DMS 273 (cell line): Measurements from ENCODE around the gene CHST14.

Experiments used
- DNase-seq: peaks from one replicate; lab custom pipeline; 2025; ENCODE audit not compliant: unreplicated experiment; lab: John Stamatoyannopoulos, UW

CHST14 gene, protein sequence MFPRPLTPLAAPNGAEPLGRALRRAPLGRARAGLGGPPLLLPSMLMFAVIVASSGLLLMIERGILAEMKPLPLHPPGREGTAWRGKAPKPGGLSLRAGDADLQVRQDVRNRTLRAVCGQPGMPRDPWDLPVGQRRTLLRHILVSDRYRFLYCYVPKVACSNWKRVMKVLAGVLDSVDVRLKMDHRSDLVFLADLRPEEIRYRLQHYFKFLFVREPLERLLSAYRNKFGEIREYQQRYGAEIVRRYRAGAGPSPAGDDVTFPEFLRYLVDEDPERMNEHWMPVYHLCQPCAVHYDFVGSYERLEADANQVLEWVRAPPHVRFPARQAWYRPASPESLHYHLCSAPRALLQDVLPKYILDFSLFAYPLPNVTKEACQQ

GRCh38 chr15:40470423-40471104, at the start of gene CHST14:
CHST14 (plus strand) TSS chr15:40470984; CDS start chr15:40471214, 230 bp downstream.
- DNase-seq: peak; percentile 77

GRCh38 chr15:40421246-40422157, 49.3 kb upstream of the CHST14 start:
- DNase-seq: peak; percentile 86

DNA sequence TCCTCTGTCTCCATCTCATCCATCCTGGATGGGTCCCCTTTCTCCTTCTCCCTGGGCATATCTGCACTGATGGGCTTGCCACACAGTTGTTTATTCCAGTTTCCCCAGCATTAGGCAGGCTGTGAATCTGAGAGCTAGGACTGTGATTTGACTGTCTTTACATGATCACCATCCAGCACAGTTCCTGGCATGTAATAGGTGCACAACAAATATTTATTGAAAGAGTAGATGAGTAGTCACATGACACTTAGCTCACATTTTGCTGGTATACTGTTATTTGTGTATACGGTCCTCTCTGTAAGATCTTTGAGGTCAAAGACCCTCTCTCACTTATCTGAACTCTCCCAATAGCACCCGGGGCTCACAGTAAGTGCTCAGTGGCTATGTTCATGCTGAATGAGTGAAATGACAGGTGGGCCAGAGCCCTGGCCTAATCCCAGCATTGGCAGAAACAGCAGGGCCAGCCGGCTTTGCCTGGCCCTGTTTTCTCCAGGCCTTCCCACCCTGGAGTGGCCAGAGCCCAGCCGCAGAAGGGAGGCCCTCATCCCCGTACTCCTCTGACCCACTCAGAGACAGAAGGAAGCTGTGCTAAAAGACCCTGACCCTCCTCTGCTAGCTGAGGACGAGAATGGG, 46.2 kb upstream of the CHST14 start:
- DNase-seq: no peak

GRCh38 chr15:40425681-40426080, 45.1 kb upstream of the CHST14 start:
- no peak for DNase-seq

DNA sequence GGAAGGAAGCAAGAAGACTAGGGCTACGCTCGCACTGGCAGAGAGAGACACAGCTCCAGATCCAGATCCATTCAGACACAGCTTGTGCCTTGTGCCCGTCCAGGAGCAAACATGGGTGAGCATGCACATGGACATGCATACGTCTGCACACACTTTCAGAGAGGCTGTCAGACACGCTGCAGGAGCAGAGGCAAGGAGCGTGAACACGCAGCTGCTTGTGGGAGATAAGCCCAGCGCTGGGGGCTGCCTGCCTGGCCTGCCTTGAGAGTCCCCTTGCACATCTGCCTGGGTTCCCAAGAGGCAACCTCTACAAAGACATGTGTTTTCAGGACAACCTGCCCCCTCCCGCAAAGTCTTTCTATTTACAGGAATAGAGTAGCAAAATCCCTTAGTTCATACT, 43.6 kb upstream of the CHST14 start:
- no peak for DNase-seq

DNA sequence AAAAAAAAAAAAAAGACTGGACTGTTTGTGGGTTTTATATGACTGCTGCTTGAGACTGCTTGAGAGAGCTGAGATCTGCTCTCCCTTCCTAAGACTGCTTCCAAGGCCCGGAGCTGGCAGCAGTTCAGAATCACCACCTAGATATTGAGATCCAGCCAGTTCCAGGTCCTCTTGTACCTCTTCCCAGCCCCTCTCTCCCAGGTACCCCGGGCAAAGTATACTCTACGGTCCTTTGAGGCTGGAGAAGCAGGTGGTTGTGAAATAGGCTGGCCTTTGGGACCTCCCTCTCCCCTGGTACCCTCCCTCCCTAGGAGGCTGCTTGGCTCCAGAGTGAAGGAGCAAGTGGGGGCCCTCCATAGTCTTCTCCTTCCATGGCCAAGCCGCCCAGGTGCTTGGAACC, 42.6 kb upstream of the CHST14 start:
- no peak for DNase-seq

DNA sequence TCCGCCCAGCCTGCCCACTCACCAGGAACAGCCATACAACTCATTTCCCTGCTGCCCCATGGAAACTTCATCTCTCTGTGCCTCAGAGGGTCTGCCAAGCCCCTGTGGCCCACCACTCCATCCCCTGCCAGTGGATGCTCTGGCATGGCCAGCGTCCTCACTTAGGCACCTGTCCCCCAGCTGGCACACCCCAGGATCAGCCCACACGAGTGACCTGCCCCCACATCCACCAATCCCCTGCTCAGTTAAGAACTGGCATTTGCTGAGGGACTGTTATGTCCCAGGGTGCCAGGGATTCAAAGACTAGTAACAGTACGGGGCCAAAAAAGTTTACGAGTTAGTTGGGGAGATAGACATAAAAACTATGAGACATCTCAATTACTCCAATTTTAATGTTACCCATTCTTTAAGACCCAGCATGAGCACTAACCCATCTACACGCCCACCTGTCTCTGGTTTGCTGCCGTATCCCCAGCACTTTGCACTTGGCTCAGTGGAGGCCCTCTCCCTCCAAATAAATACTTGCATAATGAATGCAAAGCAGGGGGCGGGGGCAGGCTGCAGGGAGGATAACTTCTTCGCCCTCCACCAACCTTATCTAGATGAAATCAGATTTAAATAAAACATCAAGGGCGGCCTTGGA, 41.6 kb upstream of the CHST14 start:
- DNase-seq: no peak

GRCh38 chr15:40430271-40430805, 40.4 kb upstream of the CHST14 start:
- DNase-seq: peak; percentile 38

DNA sequence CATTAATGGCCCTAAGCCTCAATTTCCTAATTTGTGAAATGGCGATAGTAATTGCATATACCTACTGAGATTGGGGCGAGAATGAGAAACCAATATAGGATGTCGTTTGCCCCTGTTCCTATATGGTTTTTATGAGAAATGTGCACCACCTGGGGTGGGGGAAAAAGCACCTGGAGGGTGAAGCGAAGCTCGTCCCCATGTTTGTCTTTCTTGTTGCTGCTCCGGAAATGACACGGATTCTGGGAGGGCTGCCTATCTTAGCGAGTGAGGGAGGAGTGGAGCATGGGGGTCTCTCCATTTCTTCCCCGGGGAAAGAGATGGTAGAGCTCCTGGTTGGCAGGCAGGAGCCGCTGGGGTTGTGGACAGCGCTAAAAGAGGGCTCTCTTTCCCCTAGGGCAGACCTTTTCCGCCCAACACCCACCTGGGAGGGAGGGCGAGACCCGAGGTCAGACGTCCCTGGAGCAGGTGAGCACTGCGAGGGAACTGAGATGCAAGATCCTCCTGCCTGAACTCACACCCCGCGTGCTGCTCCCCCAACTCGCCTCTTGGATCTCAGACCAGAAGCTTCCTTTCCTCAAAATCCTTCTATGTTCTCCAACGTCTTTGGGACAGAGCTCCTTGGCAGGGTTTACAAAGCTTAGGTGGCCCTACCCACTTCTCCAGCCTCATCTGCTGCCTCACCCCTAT, 35.6 kb upstream of the CHST14 start:
- no peak for DNase-seq

DNA sequence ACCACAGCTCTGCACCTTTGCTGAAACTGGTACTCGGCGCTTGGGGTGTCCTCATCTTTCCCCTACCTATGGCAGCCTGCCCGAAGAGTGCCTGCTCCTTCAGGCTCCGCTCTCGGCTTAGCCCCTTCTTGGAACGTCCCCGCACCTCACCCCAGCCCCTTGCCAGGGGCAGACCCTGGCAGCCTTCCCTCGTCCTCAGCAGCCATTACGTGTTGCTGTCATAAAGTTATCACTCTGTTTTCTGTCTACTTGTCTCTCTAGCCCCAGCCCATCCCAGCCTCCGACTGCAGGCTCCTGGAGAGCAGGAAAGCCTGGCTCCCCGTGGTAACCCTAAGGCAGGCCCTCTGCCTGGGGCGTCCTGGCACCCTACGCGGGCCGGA, 35.1 kb upstream of the CHST14 start:
- DNase-seq: no peak

- DNase-seq: peak; percentile 43
These were observed 34.5 kb upstream of the CHST14 start for GRCh38 chr15:40436116-40436891.

DNA sequence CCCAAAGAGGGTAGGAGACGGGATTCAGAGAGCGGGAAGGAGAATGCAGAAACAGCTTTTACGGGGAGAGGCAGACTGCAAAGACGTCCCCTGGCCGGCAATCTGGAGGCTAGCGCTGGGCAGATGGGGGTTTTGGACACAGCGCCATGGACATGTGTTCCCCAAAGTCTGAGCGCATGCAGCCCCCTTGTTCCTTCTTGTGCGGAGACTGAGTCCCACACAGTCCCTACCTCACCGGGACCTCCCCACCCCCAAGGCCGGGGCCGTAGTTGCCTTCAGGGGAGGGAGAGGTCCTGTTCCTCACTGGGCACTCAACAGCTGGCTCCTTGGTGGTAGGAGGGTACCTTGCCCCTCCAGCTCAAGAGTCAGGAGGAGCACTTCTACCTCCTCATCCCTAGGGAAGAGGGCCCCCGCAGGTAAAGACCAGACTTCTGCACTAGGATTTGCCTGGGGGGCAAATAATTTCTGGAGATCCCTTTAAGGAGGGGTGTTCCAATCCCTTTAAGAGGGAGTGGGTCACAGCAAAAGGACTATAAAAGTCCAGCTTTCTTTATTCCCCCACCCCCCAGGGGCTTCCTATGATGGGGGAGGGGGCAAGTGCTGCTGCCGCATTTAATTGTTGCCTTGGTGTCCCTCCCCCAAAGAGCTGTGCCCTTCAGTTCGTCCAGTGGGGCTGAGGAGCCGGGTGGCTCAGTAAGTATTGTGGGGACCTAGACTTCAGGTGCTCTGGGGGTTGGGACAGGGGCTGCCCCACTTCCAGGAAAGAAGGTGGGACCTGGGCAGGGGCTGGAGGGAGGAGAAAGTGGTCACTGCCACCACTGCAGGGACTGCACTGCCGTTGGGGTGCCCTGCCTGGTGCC, 33.7 kb upstream of the CHST14 start:
- peak; percentile 36 for DNase-seq

DNA sequence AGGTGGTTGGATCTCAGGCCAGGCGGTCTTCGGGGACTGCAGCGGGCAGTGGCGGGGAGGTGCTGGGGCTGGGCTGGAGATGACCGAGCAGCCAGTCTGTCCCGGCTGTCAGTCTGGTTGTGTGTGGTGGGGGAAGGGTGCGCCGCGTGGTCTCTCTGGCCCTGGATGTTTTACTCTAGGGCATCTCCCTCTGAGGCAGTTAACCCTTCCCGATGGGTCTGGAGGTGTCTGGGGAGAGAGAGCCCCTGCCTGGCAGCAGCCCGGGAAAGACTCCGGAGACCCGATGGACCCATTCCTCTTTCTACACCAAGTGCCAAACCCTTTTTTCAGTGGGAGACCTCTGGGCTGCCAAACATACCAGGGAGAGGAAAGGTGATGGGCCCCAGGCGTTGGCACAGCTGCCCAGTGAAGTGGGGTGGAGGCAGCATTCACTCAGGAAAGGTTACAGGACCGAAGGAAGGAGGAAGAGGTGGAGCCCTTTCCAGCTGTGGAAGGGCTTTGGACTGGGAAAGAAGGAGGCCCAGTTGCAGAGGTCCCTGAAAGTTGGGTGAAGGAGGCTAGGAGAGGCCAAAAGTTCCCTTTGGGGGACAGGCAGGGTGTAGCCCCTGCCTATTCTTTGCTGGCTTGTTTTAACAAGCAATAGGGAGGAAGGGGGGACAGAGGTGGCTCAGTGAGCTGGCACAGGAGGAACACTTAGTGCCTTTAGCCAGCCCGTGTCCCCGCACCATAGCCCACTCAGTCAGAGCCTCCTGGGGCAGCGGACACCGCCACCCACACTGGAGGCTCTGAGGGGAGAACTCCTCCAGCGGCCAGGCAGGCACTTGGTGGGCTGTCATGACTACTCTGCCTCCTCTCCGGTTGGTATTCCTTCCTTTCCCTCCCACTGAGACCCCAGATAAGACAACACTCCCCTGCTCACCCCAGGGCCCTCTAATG, 32.8 kb upstream of the CHST14 start:
- DNase-seq: no peak

GRCh38 chr15:40438712-40439111, 32.1 kb upstream of the CHST14 start:
- DNase-seq: no peak

DNA sequence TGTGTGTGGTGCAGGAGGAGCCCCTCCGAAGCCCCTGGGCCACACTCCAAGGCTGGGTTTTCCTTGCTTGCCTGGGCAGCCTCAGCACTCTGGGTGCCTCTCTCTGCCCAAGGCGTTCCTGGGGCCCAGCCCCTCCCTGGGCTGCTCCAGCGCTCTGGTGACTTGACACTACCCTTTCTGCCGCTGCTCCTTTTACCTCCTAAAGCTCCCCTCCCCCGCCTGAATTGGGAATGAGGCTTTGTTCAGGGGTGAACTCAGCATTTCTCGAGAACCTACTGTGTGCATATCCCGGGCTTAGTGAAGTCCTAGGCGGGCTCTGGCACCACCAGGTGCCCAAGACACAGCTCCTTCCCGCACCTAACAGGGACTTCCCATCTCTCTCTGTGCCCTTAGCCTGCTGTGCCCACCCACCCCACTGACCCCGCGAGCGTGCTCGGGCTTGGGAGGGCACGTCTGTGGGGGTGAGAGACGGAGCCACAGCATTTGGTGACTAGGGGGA, 31.3 kb upstream of the CHST14 start:
- DNase-seq: peak; percentile 73

- DNase-seq: peak; percentile 65
These were observed 30.6 kb upstream of the CHST14 start for GRCh38 chr15:40439960-40440742.
